Fibroblast of villous mesenchyme (primary cell): Measurements from ENCODE around the gene CUEDC1. TPM values are rescaled to one million over a fixed set of nuclear protein-coding genes. Genes with fewer than 3 reads are reported as not detected.

Experiments used
- DNase-seq: peaks from one replicate; pipeline ENCODE4 v3.0.0-alpha.2; 2010; ENCODE audit warnings: low read depth
- H3K4me3 ChIP-seq: 2 replicates; pipeline ENCODE4 v1.5.1; 2011; ENCODE audit warnings: low read depth, mild to moderate bottlenecking, low read length
- CTCF ChIP-seq: IDR thresholded peaks from 2 replicates; pipeline ENCODE4 v1.5.1; 2012; ENCODE audit warnings: low read depth, mild to moderate bottlenecking, low read length; ENCODE audit not compliant: insufficient read depth
- total RNA-seq: library from RNA; depleted of rRNA; stranded (reverse); fragments of >200 nt; gene quantifications from 2 replicates; pipeline ENCODE4 v1.2.3, GENCODE V29; 2012

Gene CUEDC1
- total RNA-seq, 1 donor = 21.6 TPM

GRCh38 chr17:57909551-57909950, 45.7 kb downstream of the CUEDC1 start:
- TF ChIP-seq CTCF = no peak
- H3K4me3 ChIP-seq = no peak overlapping the region
- DNase-seq = no peak

GRCh38 chr17:57908278-57908677, 46.9 kb downstream of the CUEDC1 start:
- DNase-seq = no peak
- no peak overlapping the region for H3K4me3 ChIP-seq

GRCh38 chr17:57906910-57907309, 48.3 kb downstream of the CUEDC1 start:
- peak; percentile 19 for DNase-seq
- H3K4me3 ChIP-seq = no peak overlapping the region
- TF ChIP-seq CTCF = peak; percentile 22

More at GRCh38 chr17:57908278-57908677, 46.9 kb downstream of the CUEDC1 start:
- TF ChIP-seq CTCF = no peak

- no peak overlapping the region for H3K4me3 ChIP-seq
- TF ChIP-seq CTCF = no peak
- no peak for DNase-seq
Measured at GRCh38 chr17:57905875-57906455, 49.2 kb downstream of the CUEDC1 start.

GRCh38 chr17:57903961-57904360, 51.3 kb downstream of the CUEDC1 start:
- no peak overlapping the region for H3K4me3 ChIP-seq
- TF ChIP-seq CTCF = no peak
- no peak for DNase-seq

- DNase-seq = peak; percentile 72
- no peak overlapping the region for H3K4me3 ChIP-seq
- TF ChIP-seq CTCF = no peak
Measured at GRCh38 chr17:57902800-57903759, 52.1 kb downstream of the CUEDC1 start.
